Breast epithelium (tissue), 4 donors: ENCODE results near the gene FBXO4. TPM values are rescaled to one million over a fixed set of nuclear protein-coding genes. Genes with fewer than 3 reads are reported as not detected.

Source experiments
- DNase-seq, 2 donors: peaks; one replicate each; pipeline ENCODE4 v3.0.0-alpha.2; 2019; ENCODE audit warnings: low spot score in 2 of 2
- H3K27ac ChIP-seq, 2 donors: fragments of 200-600 bp; sonication (generic) in 1 of 2; one replicate each; pipeline ENCODE4 v1.5.1; 2016 to 2019; ENCODE audit warnings: mild to moderate bottlenecking in 1 of 2
- H3K27me3 ChIP-seq, 2 donors: fragments of 200-600 bp; sonication (generic) in 1 of 2; one replicate each; pipeline versions ENCODE4 v1.5.1 to v1.6.0; 2017 to 2019; ENCODE audit warnings: control low read depth in 1 of 2, mild to moderate bottlenecking in 1 of 2
- H3K36me3 ChIP-seq: fragments of 200-600 bp; one replicate; pipeline ENCODE4 v1.5.1; 2019
- H3K4me1 ChIP-seq, 2 donors: fragments of 200-600 bp; sonication (generic); one replicate each; pipeline ENCODE4 v1.5.1; 2016 to 2019; ENCODE audit warnings: control low read depth in 1 of 2
- H3K4me3 ChIP-seq, 3 donors: fragments of 200-600 bp; sonication (generic); 1 replicate in 2 of 3; 2 replicates in 1 of 3; pipeline ENCODE4 v1.5.1; 2016 to 2019; ENCODE audit warnings: mild to moderate bottlenecking in 3 of 3, moderate library complexity in 2 of 3
- H3K9me3 ChIP-seq, 2 donors: fragments of 200-600 bp; sonication (generic) in 1 of 2; one replicate each; pipeline ENCODE4 v1.5.1; 2016 to 2019; ENCODE audit warnings: control low read depth in 1 of 2
- POLR2AphosphoS5 ChIP-seq, 3 donors: sonication (generic); formaldehyde crosslinking; IDR thresholded peaks; one replicate each; pipeline ENCODE4 v1.6.1; 2017; ENCODE audit warnings: antibody characterized with exemption in 3 of 3
- intact Hi-C: fragments of 100-400 bp; cut with DNase I; formaldehyde crosslinking; loops from one replicate; pipeline ENCODE4 v1.15.1; 2023; ENCODE audit warnings: low total_unique reads
- total RNA-seq, 3 donors: library from RNA; depleted of rRNA; stranded (reverse); fragments of >200 nt; gene quantifications; one replicate each; pipeline ENCODE4 v1.1.0, GENCODE V29; 2016

FBXO4 gene
- total RNA-seq, 3 donors from 2014 or later, result 13.6 to 34.7 (median 16.7) TPM

- Histone ChIP-seq H3K27me3 (no peaks in the 10 kb centered on the region), H3K4me3 (no peak overlapping the region), H3K27ac (no peak overlapping the region), H3K4me1 (no peaks in the 10 kb centered on the region), H3K9me3 (no peaks in the 10 kb centered on the region), H3K36me3 (no peaks in the 10 kb centered on the region)
- no peak for DNase-seq
- TF ChIP-seq POLR2AphosphoS5 (IDR thresholded peaks at IDR 0.05), result no peak
- intact Hi-C loops, result no loop called here
Measured at GRCh38 chr5:41985945-41986695, 61.0 kb downstream of the FBXO4 start.

Other genes starting within 250 kb of the FBXO4 start
- 10 to 100 TPM; 19.3 to 49.4 (median 21.8) TPM for gene OXCT1, start 54.9 kb upstream of the FBXO4 start, total RNA-seq
- gene RIMOC1, start 20.9 kb upstream of the FBXO4 start, total RNA-seq, result 10 to 100 TPM; 16.4 to 23.0 (median 21.7) TPM